SK-N-MC (cell line): ENCODE measurements around the gene PRKN.

ENCODE experiments used
- EZH2 ChIP-seq: fragments of 200-600 bp; sonication (generic); IDR thresholded peaks from one replicate; pipeline ENCODE4 v1.6.1; 2017; ENCODE audit warnings: antibody characterized with exemption
- FOXP2 ChIP-seq: optimal IDR thresholded peaks from 2 replicates; pipeline ENCODE3; 2011; ENCODE audit warnings: mild to moderate bottlenecking, moderate library complexity; ENCODE audit not compliant: insufficient read depth; ENCODE audit errors: extremely low read length, control extremely low read depth
- POLR2AphosphoS5 ChIP-seq: IDR thresholded peaks from 2 replicates; pipeline ENCODE4 v1.6.1; 2012; ENCODE audit warnings: mild to moderate bottlenecking, low read depth, low read length, borderline replicate concordance

DNA sequence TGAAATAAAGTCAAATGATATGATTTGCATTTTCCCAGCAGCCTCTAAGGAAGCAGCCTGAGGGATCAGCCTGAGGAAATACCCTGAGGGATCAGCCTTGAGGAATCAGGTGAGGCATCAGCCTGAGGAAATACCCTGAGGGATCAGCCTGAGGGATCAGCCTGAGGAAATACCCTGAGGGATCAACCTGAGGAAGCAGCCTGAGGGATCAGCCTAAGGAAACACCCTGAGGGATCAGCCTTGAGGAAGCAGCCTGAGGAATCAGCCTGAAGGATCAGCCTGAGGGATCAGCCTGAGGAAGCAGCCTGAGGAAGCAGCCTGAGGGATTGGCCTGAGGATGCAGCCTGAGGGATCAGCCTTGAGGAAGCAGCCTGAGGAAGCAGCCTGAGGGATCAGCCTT, 784.0 kb downstream of the PRKN start:
- no peak for TF ChIP-seq EZH2
- no peak for TF ChIP-seq POLR2AphosphoS5
- TF ChIP-seq FOXP2 = no peak
